ENCODE data around the gene SLC22A1. TPM values are rescaled to one million over a fixed set of nuclear protein-coding genes. Genes with fewer than 3 reads are reported as not detected.

The SLC22A1 gene
- total RNA-seq, 1 donor from 2014 or later, result 8.9 TPM

GRCh38 chr6:160122744-160123143 lies 1.1 kb downstream of the SLC22A1 start:
- no peak for DNase-seq (ENCODE audit: low spot score)

- no peak for DNase-seq (ENCODE audit: low spot score)
Observed at GRCh38 chr6:160124007-160124406, 2.4 kb downstream of the SLC22A1 start.

GRCh38 chr6:160124605-160125004 lies 3.0 kb downstream of the SLC22A1 start:
- DNase-seq (ENCODE audit: low spot score), result no peak

GRCh38 chr6:160125105-160125504 lies 3.5 kb downstream of the SLC22A1 start:
- peak; percentile 45 for DNase-seq (ENCODE audit: low spot score)

GRCh38 chr6:160127270-160128124 lies 5.9 kb downstream of the SLC22A1 start:
- DNase-seq (ENCODE audit: low spot score), result no peak

GRCh38 chr6:160128125-160128683 lies 6.6 kb downstream of the SLC22A1 start:
- DNase-seq (ENCODE audit: low spot score), result no peak

GRCh38 chr6:160128879-160129516 lies 7.4 kb downstream of the SLC22A1 start:
- DNase-seq (ENCODE audit: low spot score), result no peak

- no peak for DNase-seq (ENCODE audit: low spot score)
Observed at GRCh38 chr6:160129881-160130615, 8.4 kb downstream of the SLC22A1 start.

GRCh38 chr6:160130729-160131484 lies 9.3 kb downstream of the SLC22A1 start:
- DNase-seq (ENCODE audit: low spot score), result no peak

- no peak for DNase-seq (ENCODE audit: low spot score)
Observed at GRCh38 chr6:160131636-160132296, 10.2 kb downstream of the SLC22A1 start.

GRCh38 chr6:160132297-160132637 lies 10.7 kb downstream of the SLC22A1 start:
- no peak for DNase-seq (ENCODE audit: low spot score)

GRCh38 chr6:160132776-160133338 lies 11.2 kb downstream of the SLC22A1 start:
- no peak for DNase-seq (ENCODE audit: low spot score)

- DNase-seq (ENCODE audit: low spot score), result no peak
Observed at GRCh38 chr6:160133441-160134336, 12.1 kb downstream of the SLC22A1 start.

GRCh38 chr6:160134337-160134751 lies 12.7 kb downstream of the SLC22A1 start:
- DNase-seq (ENCODE audit: low spot score), result peak; percentile 5

GRCh38 chr6:160134779-160135547 lies 13.3 kb downstream of the SLC22A1 start:
- DNase-seq (ENCODE audit: low spot score), result no peak

- DNase-seq (ENCODE audit: low spot score), result peak; percentile 3
Observed at GRCh38 chr6:160135907-160136655, 14.5 kb downstream of the SLC22A1 start.

- DNase-seq (ENCODE audit: low spot score), result peak; percentile 7
Observed at GRCh38 chr6:160137130-160137988, 15.7 kb downstream of the SLC22A1 start.
